Smooth muscle cell (in vitro differentiated cells): Measurements from ENCODE around the gene DRD3. TPM values are rescaled to one million over a fixed set of nuclear protein-coding genes. Genes with fewer than 3 reads are reported as not detected.
A peak's percentile ranks its signal among the peaks of the same experiment; 100 is the strongest.

Experiments
- DNase-seq: peaks from one replicate; lab custom pipeline; 2025; ENCODE audit not compliant: unreplicated experiment; lab: John Stamatoyannopoulos, UW
- H2AFZ ChIP-seq: fragments of 200-600 bp; sonication (generic); 2 replicates; pipeline ENCODE4 v1.6.0; 2016; ENCODE audit warnings: antibody characterized with exemption, low read depth, mild to moderate bottlenecking
- H3F3A ChIP-seq: fragments of 200-600 bp; sonication (generic); 2 replicates; pipeline ENCODE4 v1.6.0; 2017; ENCODE audit warnings: antibody characterized with exemption, low read depth
- H3K27ac ChIP-seq: fragments of 200-600 bp; sonication (generic); 2 replicates; pipeline ENCODE4 v1.5.1; 2016; ENCODE audit warnings: low read depth, mild to moderate bottlenecking
- H3K27me3 ChIP-seq: fragments of 200-600 bp; sonication (generic); 2 replicates; pipeline ENCODE4 v1.6.1; 2016; ENCODE audit warnings: low read depth, mild to moderate bottlenecking
- H3K36me3 ChIP-seq: fragments of 200-600 bp; sonication (generic); 2 replicates; pipeline ENCODE4 v1.5.1; 2016; ENCODE audit warnings: low read depth
- H3K4me1 ChIP-seq: fragments of 200-600 bp; sonication (generic); 2 replicates; pipeline ENCODE4 v1.5.1; 2016; ENCODE audit warnings: low read depth
- H3K4me2 ChIP-seq: fragments of 200-600 bp; sonication (generic); 2 replicates; pipeline ENCODE4 v1.6.0; 2016; ENCODE audit warnings: mild to moderate bottlenecking
- H3K4me3 ChIP-seq: fragments of 200-600 bp; sonication (generic); 2 replicates; pipeline ENCODE4 v1.5.1; 2016; ENCODE audit warnings: mild to moderate bottlenecking
- H3K79me2 ChIP-seq: fragments of 200-600 bp; sonication (generic); 2 replicates; pipeline ENCODE4 v1.6.0; 2016; ENCODE audit warnings: low read depth, mild to moderate bottlenecking
- H3K9ac ChIP-seq: fragments of 200-600 bp; sonication (generic); 2 replicates; pipeline ENCODE4 v1.6.0; 2016; ENCODE audit warnings: low read depth
- H3K9me3 ChIP-seq: fragments of 200-600 bp; sonication (generic); replicated peaks from 2 replicates; pipeline ENCODE4 v1.5.1; 2016; ENCODE audit warnings: low read depth
- H4K20me1 ChIP-seq: fragments of 200-600 bp; sonication (generic); 2 replicates; pipeline ENCODE4 v1.6.0; 2016; ENCODE audit warnings: low read depth
- CTCF ChIP-seq: fragments of 200-600 bp; sonication (generic); IDR thresholded peaks from 2 replicates; pipeline ENCODE4 v1.5.1; 2017; ENCODE audit warnings: borderline replicate concordance, mild to moderate bottlenecking, antibody characterized with exemption; ENCODE audit not compliant: insufficient read depth, poor library complexity, severe bottlenecking
- WGBS: methylation state at CpG from one replicate; pipeline ENCODE4 v1.1.7; 2016; ENCODE audit warnings: low lambda C conversion rate; 5-methylcytosine and 5-hydroxymethylcytosine counted together
- polyA plus RNA-seq: library from polyadenylated mRNA; unstranded; fragments of >200 nt; fragmentation: Nextera tagmentation; extraction: Ambion mirVana; gene quantifications from 2 replicates; pipeline ENCODE4 v1.2.1, GENCODE V29; 2016
- total RNA-seq: library from RNA; depleted of rRNA; stranded (reverse); fragments of >200 nt; gene quantifications from 2 replicates; pipeline ENCODE4 v1.2.3, GENCODE V29; 2014

Gene DRD3
- total and polyA plus RNA-seq, 2 experiments from 2014 or later, result not detected

DNA sequence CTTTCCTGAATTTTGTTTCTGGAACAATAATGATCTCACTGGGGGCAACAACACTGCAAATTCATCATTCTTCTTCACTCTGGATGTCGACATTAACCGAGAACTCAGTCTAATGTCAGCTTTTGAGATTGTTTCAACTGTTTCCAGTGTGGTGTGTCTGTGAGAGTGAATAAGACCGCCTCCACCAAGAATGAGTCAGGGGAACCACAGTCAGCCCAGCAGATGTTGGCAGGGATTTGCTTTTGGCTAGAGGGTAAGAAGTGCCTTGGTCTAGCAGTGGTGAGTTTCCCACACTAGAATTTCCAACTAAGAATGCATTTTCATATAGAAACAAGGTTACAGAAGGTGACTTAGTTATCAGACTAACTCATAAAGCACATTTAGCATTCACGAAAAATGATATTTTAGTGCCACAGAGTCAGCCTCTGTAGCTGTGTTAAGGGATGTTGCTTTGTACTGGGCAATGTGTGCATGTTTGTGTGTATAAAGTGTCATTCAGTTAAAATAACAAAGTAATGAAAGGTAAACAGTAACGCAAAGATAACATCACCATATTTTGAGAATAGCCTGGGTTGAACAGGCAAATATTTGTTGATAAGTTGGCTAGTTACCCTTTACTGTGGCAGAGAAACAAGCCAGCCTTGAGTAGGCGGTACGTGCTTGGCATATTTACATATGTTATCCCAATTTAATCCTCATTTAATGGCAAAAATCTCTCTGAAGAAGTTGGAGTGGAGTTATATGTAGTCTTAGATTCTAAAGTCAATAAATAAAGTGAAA lies 33.8 kb downstream of the DRD3 start:
- Histone ChIP-seq H3K9ac (peak overlapping the region; percentile 30), H3K27me3 (no peaks in the 10 kb centered on the region), H3K79me2 (no peaks in the 10 kb centered on the region), H3K27ac (peak overlapping the region; percentile 82), H4K20me1 (no peaks in the 10 kb centered on the region), H3F3A (no peaks in the 10 kb centered on the region), H3K4me3 (no peak overlapping the region), H3K4me1 (peaks cover 7% of the 10 kb centered on the region), H3K4me2 (peak overlapping the region; percentile 46), H3K9me3 (no peaks in the 10 kb centered on the region), H3K36me3 (no peaks in the 10 kb centered on the region), H2AFZ (peak overlapping the region; percentile 2)
- TF ChIP-seq CTCF, result no peak
- no peak for DNase-seq
- 42% methylated on average over 7 of the region's 7 CpGs for WGBS

GRCh38 chr3:114143817-114144216 lies 35.0 kb downstream of the DRD3 start:
- peaks cover 7% of the 10 kb centered on the region for H3K4me1 ChIP-seq
- H3K9me3 ChIP-seq, result no peaks in the 10 kb centered on the region
- H3K27ac ChIP-seq, result peak overlapping the region; percentile 82
- no peaks in the 10 kb centered on the region for H4K20me1 ChIP-seq
- H3F3A ChIP-seq, result no peaks in the 10 kb centered on the region
- DNase-seq, result no peak
- TF ChIP-seq CTCF, result no peak
- H3K79me2 ChIP-seq, result no peaks in the 10 kb centered on the region
- peak overlapping the region; percentile 2 for H2AFZ ChIP-seq
- no peak overlapping the region for H3K4me3 ChIP-seq
- peak overlapping the region; percentile 11 for H3K4me2 ChIP-seq
- peak overlapping the region; percentile 34 for H3K9ac ChIP-seq
- no peaks in the 10 kb centered on the region for H3K36me3 ChIP-seq
- WGBS, result 85% methylated on average over 1 of the region's 1 CpG
- no peaks in the 10 kb centered on the region for H3K27me3 ChIP-seq

DNA sequence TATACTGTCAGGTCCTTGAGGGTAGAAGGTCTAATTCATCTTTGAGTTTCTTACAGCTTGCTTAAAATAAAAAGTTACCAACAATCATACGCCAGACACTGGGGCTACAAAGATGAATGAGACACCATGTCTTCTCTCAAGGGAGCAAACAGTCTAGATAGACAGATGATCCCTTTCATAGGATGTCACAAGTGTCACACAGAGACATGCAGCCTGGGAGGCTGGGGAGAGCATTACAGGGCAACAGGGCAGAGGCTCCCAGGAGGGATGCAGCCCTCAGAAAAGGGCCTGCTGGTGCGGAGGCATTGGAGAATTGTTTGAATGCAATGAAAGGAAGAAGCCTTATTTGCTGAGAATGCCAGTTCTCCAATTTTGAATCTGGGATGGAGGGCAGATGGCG lies 39.0 kb downstream of the DRD3 start:
- Histone ChIP-seq H3K4me2 (no peak overlapping the region), H3F3A (no peaks in the 10 kb centered on the region), H3K9me3 (no peaks in the 10 kb centered on the region), H3K9ac (no peak overlapping the region), H3K4me1 (peaks cover 7% of the 10 kb centered on the region), H3K36me3 (no peaks in the 10 kb centered on the region), H4K20me1 (no peaks in the 10 kb centered on the region), H3K4me3 (no peak overlapping the region), H3K27ac (no peak overlapping the region), H2AFZ (no peak overlapping the region), H3K27me3 (no peaks in the 10 kb centered on the region), H3K79me2 (no peaks in the 10 kb centered on the region)
- no peak for DNase-seq
- no peak for TF ChIP-seq CTCF
- WGBS, result 95% methylated on average over 3 of the region's 3 CpGs

DNA sequence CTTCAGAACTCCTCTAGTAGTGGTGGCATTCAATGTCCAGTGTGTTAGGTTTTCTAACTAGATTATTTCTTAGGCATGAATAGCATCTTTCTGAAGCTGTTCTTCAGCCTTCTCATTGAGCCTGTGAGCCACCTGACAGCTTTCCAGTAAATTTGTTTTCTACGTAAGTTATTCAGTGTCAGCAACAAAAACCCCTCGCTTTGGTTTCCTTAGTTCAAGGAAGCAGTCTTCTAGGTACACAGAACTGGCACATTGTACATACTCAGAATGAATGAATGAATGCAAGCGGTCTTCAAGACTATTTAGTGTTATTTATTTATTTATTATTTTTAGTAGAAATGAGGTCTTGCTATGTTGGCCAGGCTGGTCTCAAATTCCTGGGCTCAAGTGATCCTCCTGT lies 44.9 kb downstream of the DRD3 start:
- TF ChIP-seq CTCF, result no peak
- H3K4me3 ChIP-seq, result no peak overlapping the region
- H3K9ac ChIP-seq, result no peak overlapping the region
- no peaks in the 10 kb centered on the region for H3K4me1 ChIP-seq
- no peak overlapping the region for H3K27ac ChIP-seq
- H3K79me2 ChIP-seq, result no peaks in the 10 kb centered on the region
- H3K36me3 ChIP-seq, result no peaks in the 10 kb centered on the region
- no peaks in the 10 kb centered on the region for H4K20me1 ChIP-seq
- no peaks in the 10 kb centered on the region for H3K27me3 ChIP-seq
- DNase-seq, result no peak
- H3K4me2 ChIP-seq, result no peak overlapping the region
- no peak overlapping the region for H2AFZ ChIP-seq
- 94% methylated on average over 3 of the region's 3 CpGs for WGBS
- no peaks in the 10 kb centered on the region for H3F3A ChIP-seq
- no peaks in the 10 kb centered on the region for H3K9me3 ChIP-seq
